GM21576 (cell line): ENCODE results near the gene ANKRD23.

ENCODE experiments used
- ATAC-seq: cut with Tn5 transposase; IDR thresholded peaks from one replicate; pipeline ENCODE4 v1.9.1; 2021; ENCODE audit warnings: mild to moderate bottlenecking, moderate library complexity; ENCODE audit not compliant: unreplicated experiment

The ANKRD23 gene

GRCh38 chr2:96877631-96878092 lies 33.8 kb upstream of the ANKRD23 start:
- ATAC-seq: no peak

GRCh38 chr2:96877042-96877451 lies 33.2 kb upstream of the ANKRD23 start:
- no peak for ATAC-seq

DNA sequence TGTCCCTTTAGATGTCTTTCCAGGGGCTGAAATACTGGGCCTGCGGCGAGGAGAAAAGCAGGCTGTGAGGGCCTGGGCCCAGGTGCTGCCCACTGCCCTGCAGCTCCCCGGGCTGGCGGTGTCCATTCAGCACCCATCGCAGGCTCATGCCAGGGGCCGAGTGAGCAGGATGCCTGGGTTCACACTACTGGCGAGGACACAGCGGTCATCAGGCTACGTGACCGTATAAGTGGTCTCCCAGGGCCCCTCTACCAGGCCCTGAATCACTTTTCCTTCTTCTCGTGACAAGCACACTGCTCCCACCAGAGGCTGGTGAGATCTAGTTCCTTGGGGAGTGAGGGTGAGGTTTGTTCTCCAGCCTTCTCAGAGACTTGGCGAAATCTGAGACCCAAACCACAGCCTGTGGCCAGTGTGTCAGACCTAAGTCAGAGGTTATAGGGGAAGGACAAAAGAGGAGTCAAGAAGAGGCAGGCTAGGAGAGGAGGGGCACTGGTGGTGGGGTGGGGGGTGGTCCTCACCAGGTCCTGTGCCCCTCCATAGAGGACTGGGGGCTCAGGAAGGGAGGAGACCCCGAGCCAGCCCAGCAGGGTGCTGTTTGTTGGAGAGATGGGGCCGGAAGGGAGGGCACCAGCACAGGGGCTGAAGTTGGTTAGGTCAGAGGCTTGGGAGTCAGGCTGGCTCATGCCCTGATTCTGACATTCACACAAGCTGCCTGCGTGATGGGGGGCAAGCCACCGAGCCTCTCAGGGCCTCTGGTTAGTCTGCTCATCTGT lies 32.6 kb upstream of the ANKRD23 start:
- ATAC-seq: no peak

DNA sequence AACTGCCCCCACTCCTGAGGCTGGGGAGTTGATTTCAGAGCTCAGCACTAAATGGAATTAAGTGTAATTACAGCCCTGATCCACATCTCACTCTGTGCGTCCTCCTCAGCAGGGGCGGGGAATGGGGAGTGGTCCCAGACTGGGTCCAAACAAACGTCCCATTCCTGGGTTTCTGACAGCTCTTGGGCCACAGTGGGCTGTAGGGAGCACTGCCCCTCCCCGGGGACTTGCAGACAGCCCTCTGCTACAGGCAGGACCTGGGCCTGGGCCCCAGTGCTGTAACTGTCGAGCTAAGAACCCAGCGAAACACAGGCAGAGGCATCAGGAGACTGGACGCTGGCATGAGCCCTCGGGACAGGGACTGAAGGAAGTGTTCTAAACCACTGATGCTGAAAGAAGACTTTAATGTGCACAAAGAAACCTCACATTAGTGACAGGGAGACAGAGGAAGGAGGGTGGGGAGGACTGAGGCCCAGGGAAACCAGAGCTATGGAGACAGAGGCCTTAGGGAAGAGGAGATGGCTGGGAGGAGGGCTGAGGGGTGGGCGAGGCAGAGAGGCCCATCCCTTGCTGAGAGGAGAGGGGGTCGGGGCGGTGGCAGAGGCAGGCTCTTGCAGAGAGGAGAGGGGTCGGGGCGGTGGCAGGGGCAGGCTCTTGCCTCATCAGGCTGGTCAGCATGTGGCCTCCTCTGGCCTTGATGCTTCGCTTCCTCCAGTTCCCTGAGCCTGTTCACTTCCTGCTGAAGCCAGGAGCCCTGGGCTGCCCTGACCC lies 31.9 kb upstream of the ANKRD23 start:
- no peak for ATAC-seq

GRCh38 chr2:96874198-96874831 lies 30.5 kb upstream of the ANKRD23 start:
- peak; percentile 52 for ATAC-seq

DNA sequence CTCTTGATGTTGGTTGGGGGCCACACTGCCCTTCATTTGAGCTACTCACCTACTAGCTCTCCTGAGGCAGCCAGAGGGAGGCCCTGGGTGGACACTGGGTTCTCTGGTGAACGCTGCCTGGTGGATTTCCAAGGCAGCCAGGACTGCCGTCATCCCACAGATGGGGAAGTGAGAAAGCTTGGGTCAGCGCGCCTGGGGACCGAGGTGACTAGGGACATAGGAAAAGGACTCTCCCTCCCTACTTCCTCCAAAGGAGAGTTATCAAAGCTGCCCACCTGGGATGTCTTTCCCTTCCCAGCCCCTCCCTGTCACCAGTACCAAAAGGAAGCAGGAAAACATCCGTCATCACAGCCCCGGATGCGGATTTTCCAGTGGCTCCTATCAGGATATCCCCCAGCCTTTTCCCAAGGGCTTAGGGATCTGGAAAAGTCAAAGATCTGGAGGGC lies 29.9 kb upstream of the ANKRD23 start:
- ATAC-seq: no peak

GRCh38 chr2:96872591-96873349 lies 28.9 kb upstream of the ANKRD23 start:
- ATAC-seq: no peak

GRCh38 chr2:96870626-96871255 lies 26.9 kb upstream of the ANKRD23 start:
- no peak for ATAC-seq

- no peak for ATAC-seq
These were observed 26.2 kb upstream of the ANKRD23 start, which contains the start of gene SEMA4C for GRCh38 chr2:96869822-96870625. TSS of gene SEMA4C (minus strand) at chr2:96870080. CDS start at chr2:96867886, 2,194 bp downstream.

- ATAC-seq: no peak
These were observed 25.5 kb upstream of the ANKRD23 start for GRCh38 chr2:96869281-96869821.

- peak; percentile 39 for ATAC-seq
These were observed 24.9 kb upstream of the ANKRD23 start for GRCh38 chr2:96868555-96869280.

- peak; percentile 11 for ATAC-seq
These were observed 24.1 kb upstream of the ANKRD23 start for GRCh38 chr2:96867756-96868554.

DNA sequence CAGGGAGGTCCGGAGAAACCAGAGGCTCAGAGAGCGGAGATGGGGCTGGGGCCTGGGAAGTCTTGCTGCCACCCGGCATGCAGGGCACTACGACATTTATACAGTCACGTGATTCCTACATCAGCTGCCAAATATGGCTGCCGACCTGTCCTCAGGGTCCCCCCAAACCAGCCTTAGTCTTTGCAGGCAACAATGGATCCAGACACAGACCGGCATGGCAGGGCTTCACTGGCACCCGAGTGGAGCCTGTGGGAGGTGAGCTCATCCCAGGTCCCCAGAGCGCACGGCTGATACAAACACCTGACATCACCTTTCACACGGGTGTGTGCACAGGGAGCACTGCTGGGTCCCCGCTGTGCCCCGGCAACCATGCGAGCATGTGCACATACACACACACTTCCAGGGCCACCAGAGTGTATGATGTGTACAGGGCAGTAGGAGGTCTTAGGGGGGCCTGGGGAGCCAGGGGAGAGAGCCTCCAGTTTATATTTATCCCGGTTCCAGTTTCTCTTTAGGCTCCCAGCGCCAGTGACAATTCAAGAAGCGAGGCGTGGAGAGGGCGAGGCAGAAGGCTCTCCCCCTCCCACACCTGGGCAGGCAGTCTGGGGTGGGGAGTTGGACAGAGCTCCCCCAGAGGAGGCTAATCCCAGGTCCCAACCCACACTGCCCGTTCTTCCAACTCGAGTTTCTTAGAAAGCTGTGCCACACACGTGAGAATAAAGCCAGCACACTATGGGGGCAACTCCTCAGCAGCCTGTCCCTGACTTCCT lies 23.4 kb upstream of the ANKRD23 start:
- no peak for ATAC-seq

DNA sequence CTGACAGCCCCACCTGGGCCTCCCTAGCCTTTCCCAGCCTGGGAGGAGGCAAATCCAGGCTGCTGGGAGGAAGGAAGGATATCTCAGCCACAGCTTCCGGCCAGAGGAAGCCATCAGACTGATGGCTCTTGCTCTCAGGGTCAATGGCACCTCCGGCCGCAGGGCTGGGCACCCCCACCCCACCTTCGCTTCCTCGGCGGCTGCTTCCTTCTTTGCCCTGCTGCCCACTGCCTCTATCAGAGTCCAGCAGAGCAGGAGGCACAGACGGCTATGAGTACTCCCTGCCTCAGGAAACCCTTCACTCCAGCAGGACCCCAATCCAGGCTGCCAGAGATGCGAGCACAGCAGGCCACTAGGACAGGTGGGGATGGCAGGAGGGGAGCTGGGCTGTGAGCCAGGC lies 22.8 kb upstream of the ANKRD23 start:
- ATAC-seq: no peak

DNA sequence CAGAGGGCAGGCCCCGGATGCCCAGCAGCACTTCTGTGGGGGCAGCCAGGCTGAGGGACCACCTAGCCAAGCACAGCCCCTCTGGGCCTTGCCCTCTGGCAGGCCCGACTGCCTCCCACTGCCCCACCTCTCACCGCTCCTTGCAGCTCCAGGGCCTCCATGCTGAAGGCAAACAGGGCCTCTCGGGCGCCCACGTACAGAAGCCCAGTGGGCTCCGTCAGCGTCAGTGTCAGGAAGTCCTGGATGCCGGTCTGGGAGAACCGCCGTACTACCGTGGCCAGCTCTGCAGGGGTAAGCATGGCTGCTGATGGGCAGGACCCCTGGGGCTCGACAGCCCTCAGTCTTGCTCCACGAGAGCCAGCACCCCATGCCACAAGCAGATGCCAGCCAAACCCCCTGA lies 22.3 kb upstream of the ANKRD23 start:
- no peak for ATAC-seq

- ATAC-seq: no peak
These were observed 21.8 kb upstream of the ANKRD23 start for GRCh38 chr2:96865654-96866053.
